GM12892 (cell line): Measurements from ENCODE around the gene WDFY2.

Experiments used
- POLR2A ChIP-seq: IDR thresholded peaks from 2 replicates; pipeline ENCODE4 v1.6.1; 2011; ENCODE audit warnings: low read depth, low read length, control low read depth
- POLR2AphosphoS5 ChIP-seq: IDR thresholded peaks from 2 replicates; pipeline ENCODE4 v1.6.1; 2011; ENCODE audit warnings: low read depth, low read length, control low read depth
- TAF1 ChIP-seq: IDR thresholded peaks from 2 replicates; pipeline ENCODE4 v1.6.1; 2011; ENCODE audit warnings: low read depth, mild to moderate bottlenecking, control low read depth, low read length, borderline replicate concordance

GRCh38 chr13:51587372-51587771 is 3.1 kb downstream of the WDFY2 start:
- TF ChIP-seq POLR2AphosphoS5 (no peak), POLR2A (no peak), TAF1 (no peak)
